Hematopoietic multipotent progenitor cell treated with erythropoietin and hydrocortisone succinate and interleukin-3 and kit ligand, for 17 days (in vitro differentiated cells): ENCODE results near the gene HTR3B.
A peak's percentile ranks its signal among the peaks of the same experiment; 100 is the strongest.

Source experiments
- DNase-seq: peaks from one replicate; pipeline ENCODE4 v3.0.0-alpha.2; 2015; ENCODE audit warnings: low spot score

HTR3B gene

GRCh38 chr11:113991170-113991569, 86.6 kb downstream of the HTR3B start:
- no peak for DNase-seq

- no peak for DNase-seq
Observed at GRCh38 chr11:113991718-113992458, 87.3 kb downstream of the HTR3B start.

- no peak for DNase-seq
Observed at GRCh38 chr11:113992459-113993110, 88.0 kb downstream of the HTR3B start.

GRCh38 chr11:113994077-113994954, 89.7 kb downstream of the HTR3B start:
- DNase-seq: peak; percentile 27
